HL-60 (cell line): ENCODE data around the gene ABCB9.

Experiments
- DNase-seq, 2 experiments: peaks; one replicate each; pipeline ENCODE4 v3.0.0-alpha.2; 2010 to 2020; ENCODE audit warnings: low read depth in 1 of 2, low spot score in 1 of 2
- H3K27ac ChIP-seq: fragments of 250-450 bp; sonication (Bioruptor Pico); replicated peaks from 2 replicates; pipeline ENCODE4 v1.5.1; 2020; ENCODE audit warnings: mild to moderate bottlenecking, moderate library complexity
- H3K27me3 ChIP-seq: fragments of 250-450 bp; sonication (Bioruptor Pico); 2 replicates; pipeline ENCODE4 v1.5.1; 2021; ENCODE audit warnings: mild to moderate bottlenecking, moderate library complexity; ENCODE audit not compliant: insufficient read depth, poor library complexity, severe bottlenecking
- H3K4me3 ChIP-seq: replicated peaks from 2 replicates; pipeline ENCODE4 v1.5.1; 2011; ENCODE audit warnings: mild to moderate bottlenecking, control low read depth, low read length; ENCODE audit not compliant: insufficient read depth
- CTCF ChIP-seq: IDR thresholded peaks from one replicate; pipeline ENCODE4 v1.5.1; 2011; ENCODE audit warnings: low read length, control low read depth, inconsistent platforms; ENCODE audit not compliant: insufficient read depth
- GABPA ChIP-seq: IDR thresholded peaks from 2 replicates; pipeline ENCODE4 v1.6.1; 2012; ENCODE audit warnings: low read depth
- POLR2AphosphoS5 ChIP-seq: IDR thresholded peaks from 2 replicates; pipeline ENCODE4 v1.6.1; 2012; ENCODE audit warnings: low read depth
- SPI1 ChIP-seq: IDR thresholded peaks from 2 replicates; pipeline ENCODE4 v1.6.1; 2012; ENCODE audit warnings: low read depth, mild to moderate bottlenecking, borderline replicate concordance
- TF ChIP-seq, protein P1 (sequence below): IDR thresholded peaks from 2 replicates; pipeline ENCODE4 v1.6.1; 2012; ENCODE audit warnings: low read depth; ENCODE audit not compliant: insufficient replicate concordance

Gene ABCB9

DNA sequence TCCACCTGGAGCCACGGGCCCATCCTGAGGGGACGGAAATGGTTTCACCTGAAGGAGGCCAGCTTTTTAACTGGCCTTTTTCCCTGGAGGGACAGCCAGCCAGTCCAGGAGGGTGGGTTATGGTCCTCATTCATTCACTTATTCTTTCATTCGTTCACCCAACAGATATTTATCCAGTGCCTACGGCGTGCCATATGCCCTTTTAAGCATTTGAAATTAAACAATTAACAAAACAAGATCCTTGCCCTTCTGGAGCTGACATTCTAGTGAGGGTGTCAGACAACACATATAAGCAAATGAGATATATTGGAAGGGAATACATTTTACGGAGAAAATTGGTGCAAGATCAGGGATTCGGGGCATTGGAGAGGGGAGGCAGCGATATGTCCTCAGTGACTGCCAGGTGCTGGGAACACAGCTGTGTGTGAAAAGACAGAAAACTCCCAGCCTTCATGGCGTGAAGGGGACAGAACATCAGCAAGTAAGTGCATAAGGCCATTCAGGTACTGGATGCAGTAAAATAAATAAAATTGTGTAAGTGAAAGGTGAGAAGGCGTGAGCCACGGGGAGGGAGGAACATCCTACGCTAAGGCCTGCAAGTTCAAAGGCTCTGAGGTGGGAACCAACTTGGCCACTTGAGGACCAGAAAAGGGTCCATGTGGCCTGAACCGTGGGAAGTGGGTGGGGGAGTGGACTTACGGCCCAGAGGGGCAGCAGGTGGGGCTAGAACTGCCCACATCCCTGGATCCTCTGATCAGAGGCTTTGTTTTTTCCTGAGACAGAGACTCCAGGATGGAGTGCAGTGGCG, 684 bp upstream of the ABCB9 start:
- no peak for DNase-seq
- no peaks in the 10 kb centered on the region for H3K27me3 ChIP-seq
- peak overlapping the region; percentile 40 for H3K4me3 ChIP-seq
- H3K27ac ChIP-seq = no peak overlapping the region
- TF ChIP-seq SPI1 (no peak), POLR2AphosphoS5 (no peak), CTCF (no peak), GABPA (no peak)
- TF ChIP-seq, protein P1, sequence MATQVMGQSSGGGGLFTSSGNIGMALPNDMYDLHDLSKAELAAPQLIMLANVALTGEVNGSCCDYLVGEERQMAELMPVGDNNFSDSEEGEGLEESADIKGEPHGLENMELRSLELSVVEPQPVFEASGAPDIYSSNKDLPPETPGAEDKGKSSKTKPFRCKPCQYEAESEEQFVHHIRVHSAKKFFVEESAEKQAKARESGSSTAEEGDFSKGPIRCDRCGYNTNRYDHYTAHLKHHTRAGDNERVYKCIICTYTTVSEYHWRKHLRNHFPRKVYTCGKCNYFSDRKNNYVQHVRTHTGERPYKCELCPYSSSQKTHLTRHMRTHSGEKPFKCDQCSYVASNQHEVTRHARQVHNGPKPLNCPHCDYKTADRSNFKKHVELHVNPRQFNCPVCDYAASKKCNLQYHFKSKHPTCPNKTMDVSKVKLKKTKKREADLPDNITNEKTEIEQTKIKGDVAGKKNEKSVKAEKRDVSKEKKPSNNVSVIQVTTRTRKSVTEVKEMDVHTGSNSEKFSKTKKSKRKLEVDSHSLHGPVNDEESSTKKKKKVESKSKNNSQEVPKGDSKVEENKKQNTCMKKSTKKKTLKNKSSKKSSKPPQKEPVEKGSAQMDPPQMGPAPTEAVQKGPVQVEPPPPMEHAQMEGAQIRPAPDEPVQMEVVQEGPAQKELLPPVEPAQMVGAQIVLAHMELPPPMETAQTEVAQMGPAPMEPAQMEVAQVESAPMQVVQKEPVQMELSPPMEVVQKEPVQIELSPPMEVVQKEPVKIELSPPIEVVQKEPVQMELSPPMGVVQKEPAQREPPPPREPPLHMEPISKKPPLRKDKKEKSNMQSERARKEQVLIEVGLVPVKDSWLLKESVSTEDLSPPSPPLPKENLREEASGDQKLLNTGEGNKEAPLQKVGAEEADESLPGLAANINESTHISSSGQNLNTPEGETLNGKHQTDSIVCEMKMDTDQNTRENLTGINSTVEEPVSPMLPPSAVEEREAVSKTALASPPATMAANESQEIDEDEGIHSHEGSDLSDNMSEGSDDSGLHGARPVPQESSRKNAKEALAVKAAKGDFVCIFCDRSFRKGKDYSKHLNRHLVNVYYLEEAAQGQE = no peak

DNA sequence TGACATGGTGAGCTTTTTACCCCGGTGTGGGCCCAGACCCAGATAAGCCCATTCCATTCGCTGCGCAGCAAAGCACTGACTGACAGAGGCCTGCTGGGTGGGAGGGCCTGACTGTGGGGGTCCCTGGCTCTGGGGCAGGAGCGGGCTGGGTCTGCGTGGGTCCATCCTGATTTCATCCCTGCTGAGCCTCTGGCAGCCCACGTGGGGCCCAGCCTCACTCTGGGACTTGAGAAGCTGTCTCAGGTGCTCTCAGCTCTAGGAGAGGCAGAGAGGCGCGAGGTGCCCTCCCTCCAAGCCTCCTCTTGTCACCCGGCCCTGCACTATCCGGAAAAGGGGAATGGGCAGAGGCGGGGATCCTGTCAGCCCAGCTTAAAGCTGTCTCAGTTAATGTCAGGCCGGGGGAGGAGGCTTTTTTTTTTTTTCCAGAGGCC, 927 bp downstream of the ABCB9 start:
- H3K27ac ChIP-seq = no peak overlapping the region
- H3K4me3 ChIP-seq = no peak overlapping the region
- no peak for TF ChIP-seq POLR2AphosphoS5
- TF ChIP-seq GABPA = no peak
- TF ChIP-seq, protein P1 = no peak
- no peak for TF ChIP-seq CTCF
- TF ChIP-seq SPI1 = no peak

GRCh38 chr12:122964439-122965257, 1.6 kb downstream of the ABCB9 start:
- H3K4me3 ChIP-seq = no peak overlapping the region
- no peak for DNase-seq
- H3K27ac ChIP-seq = no peak overlapping the region
- no peak for TF ChIP-seq GABPA
- TF ChIP-seq SPI1 = no peak
- no peak for TF ChIP-seq POLR2AphosphoS5
- TF ChIP-seq, protein P1 = no peak
- no peak for TF ChIP-seq CTCF
- H3K27me3 ChIP-seq = no peaks in the 10 kb centered on the region

More for the DNA sequence above, 927 bp downstream of the ABCB9 start:
- DNase-seq = no peak
- no peaks in the 10 kb centered on the region for H3K27me3 ChIP-seq
